HUDEP-2 (cell line): Measurements from ENCODE around the gene NDUFAF3.
"Not testable (repeated sequence)": the region's sequence is repeated elsewhere in the genome, so short reads cannot be mapped to it uniquely, and the experiment has no call there.

Experiments used
- DNase-seq, 76 experiments: peaks; one replicate each; lab custom pipeline; 2025; ENCODE audit not compliant: unreplicated experiment in 76 of 76; lab: John Stamatoyannopoulos, UW

NDUFAF3 gene

DNA sequence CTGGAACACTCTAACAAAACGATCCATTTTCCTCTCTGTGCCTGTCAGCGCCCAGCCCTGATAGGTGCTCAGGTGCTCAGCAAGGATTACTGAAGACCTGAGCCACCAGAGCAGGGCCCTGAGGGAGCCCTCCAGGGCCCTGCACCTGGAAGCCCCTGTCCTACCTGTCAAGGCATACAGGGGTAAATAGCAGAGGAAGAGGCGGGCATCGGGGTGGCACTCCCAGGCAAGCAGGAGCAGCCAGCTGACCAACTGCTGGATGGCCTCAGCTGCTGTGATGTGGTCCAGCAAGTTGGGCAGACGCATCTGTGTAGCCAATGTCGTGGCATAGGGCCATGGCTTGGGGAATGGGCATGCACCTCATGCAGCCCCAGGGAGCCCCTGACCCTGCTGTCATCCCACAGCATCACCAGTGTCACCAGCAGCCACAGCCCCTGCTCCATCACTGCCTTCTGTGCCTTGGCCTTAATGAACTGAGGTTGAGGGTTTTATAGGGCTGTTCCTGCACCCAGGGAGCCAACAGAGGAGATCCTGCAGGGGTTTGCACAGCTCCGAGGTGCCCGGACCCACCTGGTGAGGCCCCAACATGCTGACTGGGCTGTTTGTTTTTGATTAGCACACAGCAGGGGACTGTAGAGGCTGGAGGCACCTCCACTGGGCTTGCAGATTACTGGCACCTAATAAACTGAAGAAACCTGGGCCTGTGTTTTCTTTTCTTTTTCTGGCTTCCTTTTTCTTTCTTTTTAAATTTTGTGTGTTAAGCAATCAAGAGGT is 22.6 kb upstream of the NDUFAF3 start:
- no peak for DNase-seq

DNA sequence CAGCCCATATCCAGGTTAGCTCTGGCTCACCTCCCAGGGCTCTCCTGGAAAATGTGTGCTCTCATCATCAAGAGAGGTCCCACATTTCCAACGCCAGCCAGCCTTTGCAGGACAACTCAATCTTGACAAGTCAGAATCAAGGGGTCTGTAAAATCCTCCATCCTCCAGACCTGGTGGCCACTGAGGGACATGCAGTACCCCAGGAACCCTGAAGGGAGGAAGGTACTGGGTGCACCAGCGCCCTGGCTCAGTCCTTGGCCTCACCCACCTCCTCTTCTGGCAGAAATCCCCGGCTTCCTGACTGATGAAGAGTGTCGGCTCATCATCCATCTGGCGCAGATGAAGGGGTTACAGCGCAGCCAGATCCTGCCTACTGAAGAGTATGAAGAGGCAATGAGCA is 20.8 kb upstream of the NDUFAF3 start:
- no peak for DNase-seq

DNA sequence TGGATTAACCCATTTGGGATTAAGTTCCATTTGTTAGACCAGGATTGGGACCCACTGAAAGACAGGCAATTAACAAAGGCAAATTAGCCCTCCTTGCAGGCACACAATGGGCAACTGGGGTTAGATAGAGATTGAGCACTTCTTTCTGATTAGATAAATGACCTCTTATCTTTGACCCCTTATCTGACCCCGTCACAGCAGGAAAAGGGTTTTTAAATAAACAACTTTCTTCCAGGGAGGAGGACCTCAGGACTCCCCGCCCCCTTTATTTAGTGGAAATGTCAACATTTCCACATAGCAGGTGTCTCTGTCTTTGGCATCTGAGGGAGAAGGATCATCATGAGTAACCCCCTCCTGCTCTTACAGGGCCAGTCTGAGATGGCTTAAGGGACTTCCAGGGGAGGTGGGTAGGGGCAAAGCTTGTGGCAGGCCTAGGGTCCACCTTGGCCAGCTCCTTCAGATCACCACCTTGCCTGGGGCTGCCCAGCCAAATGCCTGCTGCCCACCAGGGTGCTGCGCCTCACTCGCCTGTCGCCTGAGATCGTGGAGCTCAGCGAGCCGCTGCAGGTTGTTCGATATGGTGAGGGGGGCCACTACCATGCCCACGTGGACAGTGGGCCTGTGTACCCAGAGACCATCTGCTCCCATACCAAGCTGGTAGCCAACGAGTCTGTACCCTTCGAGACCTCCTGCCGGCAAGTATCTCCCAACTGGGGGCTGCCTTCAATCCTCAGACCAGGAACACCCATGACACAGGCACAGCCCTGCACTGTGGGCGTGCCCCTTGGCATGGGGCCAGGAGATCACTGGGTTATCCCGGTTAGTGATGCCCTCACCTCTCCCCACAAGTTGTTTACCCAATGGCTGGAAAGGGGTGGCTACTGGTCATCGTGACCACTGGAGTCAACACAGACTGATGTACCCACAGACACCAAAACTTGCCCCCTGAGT is 17.3 kb upstream of the NDUFAF3 start:
- peak in 71 of 76 experiments; percentile 13 to 84 (median 66) for DNase-seq

DNA sequence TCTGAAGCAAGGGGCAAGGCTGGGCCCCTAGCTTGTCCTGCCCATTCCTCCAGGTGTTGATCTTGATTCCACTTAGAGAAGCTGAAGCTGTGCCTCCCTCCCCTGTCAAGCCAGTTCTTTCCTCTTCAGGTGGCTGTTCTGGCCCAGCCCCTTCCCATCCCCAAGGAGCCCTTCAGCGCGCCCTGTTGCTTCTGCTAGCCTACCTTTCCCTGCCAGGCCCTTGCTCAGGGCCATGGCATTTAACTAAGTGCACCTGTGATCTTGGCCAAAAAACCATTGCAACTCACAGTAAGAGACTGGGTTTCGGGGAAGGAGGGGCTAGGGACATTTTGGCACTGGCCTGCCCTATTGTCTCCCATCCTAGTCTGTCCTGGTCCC is 16.6 kb upstream of the NDUFAF3 start:
- DNase-seq: no peak

DNA sequence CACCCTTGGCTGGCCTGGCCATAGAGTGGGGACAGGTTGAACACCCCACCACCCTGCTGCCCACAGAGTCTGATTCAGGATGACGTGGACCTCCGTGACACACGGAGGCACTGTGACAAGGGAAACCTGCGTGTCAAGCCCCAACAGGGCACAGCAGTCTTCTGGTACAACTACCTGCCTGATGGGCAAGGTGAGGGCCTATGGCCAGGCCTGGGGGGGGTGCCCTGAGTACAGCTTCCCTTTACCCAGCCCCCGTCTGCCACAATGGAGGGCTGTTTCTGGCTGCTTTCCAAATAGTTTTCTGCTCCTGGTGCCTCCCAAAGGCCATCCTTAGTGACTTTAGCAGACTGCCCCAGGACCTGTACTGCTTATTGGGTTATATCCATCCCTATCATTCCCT is 15.9 kb upstream of the NDUFAF3 start:
- no peak for DNase-seq

DNA sequence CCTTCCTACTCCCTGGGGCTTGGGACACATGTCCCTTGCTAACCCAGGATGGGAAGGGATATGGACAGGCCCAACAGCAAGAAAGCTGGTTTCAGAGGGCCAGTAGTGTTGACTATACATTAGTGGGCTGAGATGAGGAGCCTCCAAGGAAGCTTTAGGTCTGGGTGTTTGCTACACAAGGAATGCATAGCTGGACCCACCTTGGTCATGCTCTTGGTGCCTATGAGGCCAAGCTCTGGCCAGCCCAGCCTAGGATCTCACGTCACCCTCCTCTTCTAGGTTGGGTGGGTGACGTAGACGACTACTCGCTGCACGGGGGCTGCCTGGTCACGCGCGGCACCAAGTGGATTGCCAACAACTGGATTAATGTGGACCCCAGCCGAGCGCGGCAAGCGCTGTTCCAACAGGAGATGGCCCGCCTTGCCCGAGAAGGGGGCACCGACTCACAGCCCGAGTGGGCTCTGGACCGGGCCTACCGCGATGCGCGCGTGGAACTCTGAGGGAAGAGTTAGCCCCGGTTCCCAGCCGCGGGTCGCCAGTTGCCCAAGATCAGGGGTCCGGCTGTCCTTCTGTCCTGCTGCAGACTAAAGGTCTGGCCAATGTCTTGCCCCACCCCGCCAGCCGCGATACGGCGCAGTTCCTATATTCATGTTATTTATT is 15.4 kb upstream of the NDUFAF3 start:
- peak in 2 of 76 experiments; percentile 28 to 30 for DNase-seq

DNA sequence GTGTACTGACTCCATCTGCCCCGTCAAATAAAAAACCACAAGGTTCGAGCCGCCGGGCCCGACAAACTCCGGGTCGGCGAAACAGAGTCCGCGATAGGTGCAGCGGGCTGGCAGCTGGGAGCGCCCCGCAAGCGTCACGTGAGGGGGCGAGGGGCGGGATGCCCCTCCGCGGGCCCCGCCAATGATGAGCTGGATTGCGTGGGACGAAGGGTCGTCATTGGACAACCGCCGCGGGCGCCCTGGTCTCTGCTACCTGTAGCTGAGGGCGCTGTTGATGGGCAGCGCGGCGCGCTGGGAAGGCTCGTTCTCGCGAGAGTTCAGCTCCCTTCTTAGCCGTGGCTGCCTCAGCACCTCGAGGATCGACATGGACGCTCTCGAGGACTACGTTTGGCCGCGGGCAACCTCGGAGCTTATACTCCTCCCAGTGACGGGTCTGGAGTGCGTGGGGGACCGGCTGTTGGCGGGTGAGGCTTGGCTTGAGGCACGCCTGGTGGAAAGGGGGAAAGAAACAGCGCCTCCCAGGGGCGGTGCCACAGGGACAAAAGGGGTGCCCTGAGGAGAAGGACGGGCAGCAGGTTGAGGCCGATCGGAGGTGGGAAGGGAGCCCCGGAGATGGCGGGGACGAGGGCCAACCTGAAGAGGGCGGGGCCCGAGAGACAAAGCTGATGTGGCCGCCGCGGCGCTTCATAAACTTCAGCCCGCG is 14.7 kb upstream of the NDUFAF3 start, which contains the start of gene WDR6:
TSS of gene WDR6 (plus strand) at position 324 of the 703 bp plus-strand sequence. CDS start at position 365, 41 bp downstream.
- peak in 75 of 76 experiments; percentile 66 to 98 (median 94) for DNase-seq

DNA sequence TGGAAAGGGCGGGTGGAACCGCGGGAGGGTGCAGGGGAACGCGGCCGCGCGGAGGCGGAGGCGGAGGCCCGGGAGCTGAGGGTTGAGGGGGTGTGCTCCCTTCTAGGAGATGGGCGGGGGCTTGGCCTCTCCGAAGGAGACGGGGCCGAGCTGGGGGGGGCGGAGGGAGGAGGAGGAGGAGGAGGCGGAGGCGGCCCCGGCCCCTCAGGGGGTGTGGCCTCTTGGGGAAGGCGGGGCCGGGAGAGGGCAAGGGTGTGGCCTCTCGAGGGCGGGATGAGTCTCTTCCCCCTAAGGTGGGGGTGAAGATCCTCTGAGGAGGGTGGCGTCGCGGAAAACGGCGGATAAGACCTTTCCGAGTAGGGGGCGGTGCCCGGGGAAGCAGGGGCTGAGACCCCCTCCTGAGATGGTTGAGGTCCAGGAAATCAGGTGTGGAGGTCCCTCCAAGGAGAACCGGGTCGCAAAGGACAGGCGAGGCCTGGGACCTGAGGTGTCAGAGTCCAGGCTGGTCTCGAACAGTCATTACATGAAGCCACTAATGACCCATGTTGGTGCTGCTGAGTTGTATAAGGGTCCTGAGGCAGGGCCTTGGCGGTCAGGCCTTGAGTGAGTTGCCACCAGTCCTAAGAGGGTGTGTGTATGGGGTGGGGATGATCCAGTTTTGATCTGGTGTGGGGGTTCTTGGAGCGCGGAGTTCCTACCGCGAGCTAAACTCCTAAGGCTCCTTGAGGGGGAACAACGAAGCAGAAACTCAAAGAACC is 14.0 kb upstream of the NDUFAF3 start:
- DNase-seq: peak in 74 of 76 experiments; percentile 51 to 98 (median 92)

DNA sequence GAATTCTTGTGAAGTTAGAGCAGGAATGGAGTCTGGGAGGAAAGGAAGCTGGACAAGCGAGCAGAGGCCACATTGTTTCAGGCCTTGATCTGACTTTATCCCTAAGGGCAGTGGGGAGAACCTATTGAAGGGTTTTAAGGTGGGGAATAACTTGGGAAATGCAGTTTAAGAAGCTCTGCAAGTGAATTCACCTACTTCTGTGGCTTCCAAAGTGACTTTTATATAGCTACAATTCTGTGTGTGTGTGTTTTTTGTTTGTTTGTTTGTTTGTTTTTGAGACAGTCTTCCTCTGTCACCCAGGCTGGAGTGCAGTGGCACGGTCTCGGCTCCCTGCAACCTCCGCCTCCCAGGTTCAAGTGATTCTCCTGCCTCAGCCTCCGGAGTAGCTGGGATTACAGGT is 13.3 kb upstream of the NDUFAF3 start:
- not testable (repeated sequence) for DNase-seq

DNA sequence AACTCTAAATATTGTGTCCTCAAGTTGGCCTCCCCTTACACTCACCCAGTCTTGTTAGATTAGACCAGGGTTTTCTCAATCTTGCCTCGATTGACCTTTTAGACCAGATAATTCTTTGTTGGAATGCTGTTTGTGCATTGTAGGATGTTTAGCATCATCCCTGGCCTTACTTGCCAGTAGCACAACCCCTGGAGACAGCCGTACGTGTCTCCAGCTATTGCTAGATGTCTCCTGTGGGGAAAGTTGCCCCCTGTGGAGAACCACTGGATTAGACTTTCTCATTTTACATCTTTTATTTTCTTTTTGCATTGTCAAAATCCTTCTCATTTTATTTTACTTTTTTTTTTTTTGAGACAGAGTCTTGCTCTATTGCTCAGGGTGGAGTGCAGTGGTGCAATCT is 12.5 kb upstream of the NDUFAF3 start:
- DNase-seq: no peak

DNA sequence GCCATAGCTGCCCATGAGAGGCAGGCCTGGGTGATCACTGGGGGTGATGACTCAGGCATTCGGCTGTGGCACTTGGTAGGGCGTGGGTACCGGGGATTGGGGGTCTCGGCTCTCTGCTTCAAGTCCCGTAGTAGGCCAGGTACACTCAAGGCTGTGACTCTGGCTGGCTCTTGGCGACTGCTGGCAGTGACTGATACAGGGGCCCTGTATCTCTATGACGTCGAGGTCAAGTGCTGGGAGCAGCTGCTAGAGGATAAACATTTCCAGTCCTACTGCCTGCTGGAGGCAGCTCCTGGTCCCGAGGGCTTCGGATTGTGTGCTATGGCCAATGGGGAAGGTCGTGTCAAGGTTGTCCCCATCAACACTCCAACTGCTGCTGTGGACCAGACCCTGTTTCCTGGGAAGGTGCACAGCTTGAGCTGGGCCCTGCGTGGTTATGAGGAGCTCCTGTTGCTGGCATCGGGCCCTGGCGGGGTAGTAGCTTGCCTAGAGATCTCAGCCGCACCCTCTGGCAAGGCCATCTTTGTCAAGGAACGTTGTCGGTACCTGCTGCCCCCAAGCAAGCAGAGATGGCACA is 9.4 kb upstream of the NDUFAF3 start:
- DNase-seq: peak in 4 of 76 experiments; percentile 3 to 30 (median 12)

DNA sequence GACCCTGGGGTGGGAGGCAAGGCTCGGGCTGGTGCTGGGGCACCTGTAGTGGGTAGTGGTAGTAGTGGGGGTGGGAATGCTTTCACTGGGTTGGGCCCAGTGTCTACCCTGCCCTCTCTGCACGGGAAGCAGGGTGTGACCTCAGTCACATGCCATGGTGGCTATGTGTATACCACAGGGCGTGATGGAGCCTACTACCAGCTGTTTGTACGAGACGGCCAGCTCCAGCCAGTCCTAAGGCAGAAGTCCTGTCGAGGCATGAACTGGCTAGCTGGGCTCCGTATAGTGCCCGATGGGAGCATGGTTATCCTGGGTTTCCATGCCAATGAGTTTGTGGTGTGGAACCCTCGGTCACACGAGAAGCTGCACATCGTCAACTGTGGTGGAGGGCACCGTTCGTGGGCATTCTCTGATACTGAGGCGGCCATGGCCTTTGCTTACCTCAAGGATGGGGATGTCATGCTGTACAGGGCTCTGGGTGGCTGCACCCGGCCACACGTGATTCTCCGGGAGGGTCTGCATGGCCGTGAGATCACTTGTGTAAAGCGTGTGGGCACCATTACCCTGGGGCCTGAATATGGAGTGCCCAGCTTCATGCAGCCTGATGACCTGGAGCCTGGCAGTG is 8.7 kb upstream of the NDUFAF3 start:
- DNase-seq: peak in 7 of 76 experiments; percentile 6 to 31 (median 22)

DNA sequence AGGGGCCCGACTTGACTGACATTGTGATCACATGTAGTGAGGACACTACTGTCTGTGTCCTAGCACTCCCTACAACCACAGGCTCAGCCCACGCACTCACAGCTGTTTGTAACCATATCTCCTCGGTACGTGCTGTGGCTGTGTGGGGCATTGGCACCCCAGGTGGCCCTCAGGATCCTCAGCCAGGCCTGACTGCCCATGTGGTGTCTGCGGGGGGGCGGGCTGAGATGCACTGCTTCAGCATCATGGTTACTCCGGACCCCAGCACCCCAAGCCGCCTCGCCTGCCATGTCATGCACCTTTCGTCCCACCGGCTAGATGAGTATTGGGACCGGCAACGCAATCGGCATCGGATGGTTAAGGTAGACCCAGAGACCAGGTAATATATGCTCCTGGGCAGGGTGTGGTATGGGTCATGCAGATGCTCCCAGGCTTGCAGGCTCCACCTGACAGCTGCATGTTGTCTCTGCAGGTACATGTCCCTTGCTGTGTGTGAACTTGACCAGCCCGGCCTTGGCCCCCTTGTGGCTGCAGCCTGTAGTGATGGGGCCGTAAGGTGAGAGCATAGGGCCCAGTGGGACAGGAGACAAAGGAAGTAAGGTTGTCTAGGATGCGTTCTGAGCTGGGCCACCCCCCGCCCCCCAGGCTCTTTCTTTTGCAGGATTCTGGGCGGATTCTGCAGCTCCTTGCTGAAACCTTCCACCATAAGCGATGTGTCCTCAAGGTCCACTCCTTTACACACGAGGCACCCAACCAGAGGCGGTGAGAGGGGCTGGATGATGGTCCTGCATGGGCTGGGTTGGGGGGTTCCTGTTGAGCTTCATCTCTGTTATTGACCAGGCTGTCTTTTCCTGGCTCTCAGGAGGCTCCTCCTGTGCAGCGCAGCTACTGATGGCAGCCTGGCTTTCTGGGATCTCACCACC is 7.9 kb upstream of the NDUFAF3 start:
- DNase-seq: peak in 51 of 76 experiments; percentile 19 to 80 (median 44)

DNA sequence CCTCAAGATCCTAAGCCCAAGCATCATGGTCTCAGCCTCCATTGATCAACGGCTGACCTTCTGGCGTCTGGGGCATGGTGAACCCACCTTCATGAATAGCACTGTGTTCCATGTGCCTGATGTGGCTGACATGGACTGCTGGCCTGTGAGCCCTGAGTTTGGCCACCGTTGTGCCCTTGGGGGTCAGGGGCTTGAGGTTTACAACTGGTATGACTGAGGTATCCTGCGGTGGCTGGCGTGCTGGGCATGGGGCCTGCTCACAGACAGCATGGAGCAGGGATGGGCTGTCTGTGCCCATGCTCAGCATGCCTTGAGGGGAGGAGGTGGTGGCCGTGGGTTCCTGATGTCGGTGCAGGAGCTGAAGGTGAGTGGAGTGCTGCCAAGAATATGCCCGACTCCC is 6.8 kb upstream of the NDUFAF3 start:
- DNase-seq: no peak

DNA sequence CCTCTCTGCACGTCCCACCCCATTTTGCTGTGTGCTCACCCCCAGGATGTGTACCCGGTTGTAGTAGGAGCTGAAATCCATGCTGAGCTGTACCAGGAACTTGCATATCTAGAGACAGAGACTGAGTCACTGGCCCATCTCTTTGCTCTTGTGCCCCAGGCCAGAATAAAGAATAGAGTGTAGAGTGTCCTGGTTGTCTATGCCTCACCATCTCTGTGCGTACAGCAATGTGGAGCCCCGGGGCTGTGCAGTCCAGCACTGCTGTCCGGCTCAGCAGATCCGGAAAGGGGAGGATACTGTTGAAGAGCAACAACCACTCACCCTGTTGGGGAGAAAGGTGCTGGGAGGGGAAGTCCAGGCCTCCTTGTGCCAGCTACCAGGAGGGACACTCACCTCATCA is 6.2 kb upstream of the NDUFAF3 start:
- no peak for DNase-seq

DNA sequence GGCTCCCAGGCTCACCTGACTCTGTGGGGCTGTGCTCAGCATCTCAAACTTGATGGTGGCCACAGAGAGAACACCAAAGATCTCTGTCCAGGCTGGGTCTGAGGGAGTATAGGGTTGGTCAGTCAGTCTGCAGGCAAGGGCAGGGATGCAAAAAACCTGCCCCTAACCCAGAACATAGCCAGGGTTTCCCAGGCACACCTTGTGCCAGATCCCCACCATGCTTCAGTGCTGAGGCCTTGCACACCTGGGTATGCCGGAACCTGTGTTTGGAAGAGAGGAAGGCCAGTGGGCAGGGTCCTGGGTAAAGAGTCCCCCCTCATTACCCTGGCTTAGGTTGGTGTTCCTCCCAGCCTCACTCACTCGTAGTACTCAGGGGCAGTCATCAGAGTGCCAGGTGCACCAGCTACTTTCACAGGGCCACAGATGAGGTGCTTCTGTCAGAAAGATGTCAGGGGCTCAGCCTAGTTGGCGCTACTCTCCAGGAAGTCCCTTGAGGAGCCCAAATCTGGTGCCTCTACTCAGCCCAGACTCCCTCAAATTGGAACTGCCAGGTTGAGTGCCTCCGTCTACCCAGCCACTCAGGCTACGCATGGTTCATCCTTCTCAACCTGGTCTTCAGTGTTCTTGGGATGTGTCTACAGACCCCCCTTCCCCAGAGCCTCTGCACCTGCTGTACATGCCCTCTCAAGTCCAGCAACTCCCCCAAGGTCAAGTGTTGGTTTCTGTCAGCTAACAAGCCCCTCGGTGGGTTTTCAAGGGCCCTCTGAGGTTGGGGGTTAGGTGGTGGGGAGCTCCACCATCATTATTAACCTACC is 5.3 kb upstream of the NDUFAF3 start:
- no peak for DNase-seq
